Measurements from ENCODE around the gene TMEM125.
A peak's percentile ranks its signal among the peaks of the same experiment; 100 is the strongest.

- TF ChIP-seq FOXP1 (CRISPR knock-in tag; IDR thresholded peaks at IDR 0.05) (no peak), JUND (IDR thresholded peaks at IDR 0.05; ENCODE audit: borderline replicate concordance, low read depth, low read length) (0 out of 2 replicates have a peak, but pooled peaks have one; percentile 34), JUND (tag; IDR thresholded peaks at IDR 0.05; ENCODE audit: borderline replicate concordance, low read depth, low read length) (no peak; the same call in 2 of the 3 replicates), ZBTB33 (CRISPR knock-in tag; IDR thresholded peaks at IDR 0.05) (0 out of 2 replicates have a peak, but pooled peaks have one; percentile 18), POLR2AphosphoS2 (IDR thresholded peaks at IDR 0.05; ENCODE audit: low read length) (no peak), HIVEP1 (CRISPR knock-in tag; IDR thresholded peaks at IDR 0.05) (no peak), ZNF589 (CRISPR knock-in tag; IDR thresholded peaks at IDR 0.05; ENCODE audit: low read depth) (no peak), ASH1L (IDR thresholded peaks at IDR 0.05; ENCODE audit: borderline replicate concordance, low read depth, partially characterized antibody) (no peak), NRF1 (conservative IDR thresholded peaks at IDR 0.05 in 1 of 2, IDR thresholded peaks at IDR 0.05 in 1 of 2) (no peak), NR3C1 (CRISPR knock-in tag; IDR thresholded peaks at IDR 0.05) (no peak)
Measured at GRCh38 chr1:43227143-43227764, 42.5 kb upstream of the TMEM125 start.
